Measurements from ENCODE around the gene CREG1.
"Not testable (repeated sequence)": the region's sequence is repeated elsewhere in the genome, so short reads cannot be mapped to it uniquely, and the experiment has no call there.

CREG1 gene

DNA sequence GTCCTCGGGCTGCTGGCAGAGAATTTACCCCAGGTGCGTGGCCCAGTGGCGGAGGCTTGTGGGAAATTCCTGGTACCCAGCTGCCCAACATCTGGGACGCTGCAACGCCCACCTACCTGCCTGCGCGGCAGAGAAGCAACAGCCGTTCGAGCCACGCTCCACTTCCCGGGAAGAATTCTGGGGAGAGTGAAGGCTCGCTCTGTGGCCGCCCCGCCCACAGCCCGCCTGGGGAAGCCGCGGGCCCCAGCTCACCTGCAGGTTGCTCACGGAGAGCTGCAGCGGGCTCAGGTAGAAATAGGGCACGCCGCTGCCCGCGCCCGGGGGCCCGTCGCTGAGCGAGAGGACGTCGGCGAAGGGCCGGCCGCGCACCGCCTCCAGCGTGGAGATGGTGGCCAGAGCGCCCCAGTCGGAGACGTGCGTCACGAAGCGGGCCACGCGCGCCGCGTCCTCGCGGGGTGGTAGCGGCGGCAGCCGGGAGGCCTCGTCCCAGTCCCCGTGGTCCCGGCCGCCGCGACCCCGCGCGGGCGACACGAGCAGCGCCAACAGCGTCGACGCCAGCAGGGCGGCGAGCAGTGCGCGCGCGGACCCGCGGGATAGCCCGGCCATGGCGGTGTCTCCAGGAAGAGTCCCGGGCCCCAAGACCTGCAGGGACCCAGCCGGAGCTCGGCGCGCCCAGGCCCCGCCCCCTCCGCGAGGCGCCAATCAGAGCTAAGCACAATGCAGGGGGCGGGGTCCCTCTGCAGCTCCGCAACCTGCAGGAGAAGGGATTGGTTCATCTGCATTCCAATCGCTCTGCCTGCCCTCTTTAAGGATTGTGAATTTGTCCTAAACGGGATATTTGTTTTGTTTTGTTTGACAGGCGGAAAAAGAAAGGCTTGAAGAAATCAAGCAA lies at the start of gene CREG1:
Gene CREG1 (minus strand): TSS at position 627 of the 892 bp plus-strand sequence.
- FAIRE-seq (peak; percentile 70), DNase-seq (ENCODE audit: low spot score) (peak; percentile 98)

DNA sequence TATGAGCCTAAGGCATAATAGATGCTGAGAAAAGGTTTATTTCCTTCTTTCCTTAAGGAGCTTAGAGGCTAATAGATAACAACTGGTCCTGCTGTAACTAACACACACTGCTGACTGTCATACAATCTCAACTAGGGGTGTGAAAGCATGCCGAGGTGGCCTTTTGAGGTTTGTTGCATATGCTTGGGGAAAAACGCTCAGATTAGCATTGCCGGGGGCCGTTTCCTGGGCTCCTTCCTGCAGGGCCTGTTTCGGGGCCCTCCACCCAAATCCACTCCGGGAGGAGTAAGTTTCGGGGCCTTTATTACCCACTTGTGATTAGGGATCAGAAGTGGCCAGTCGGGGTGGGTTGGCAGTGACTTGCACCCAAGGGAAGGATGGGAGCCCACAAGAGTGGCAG lies 49.3 kb upstream of the CREG1 start:
- FAIRE-seq (no peak), DNase-seq (ENCODE audit: low spot score) (no peak)

- DNase-seq (ENCODE audit: low spot score) (no peak), FAIRE-seq (no peak)
Measured at GRCh38 chr1:167601442-167602383, 48.2 kb upstream of the CREG1 start.

DNA sequence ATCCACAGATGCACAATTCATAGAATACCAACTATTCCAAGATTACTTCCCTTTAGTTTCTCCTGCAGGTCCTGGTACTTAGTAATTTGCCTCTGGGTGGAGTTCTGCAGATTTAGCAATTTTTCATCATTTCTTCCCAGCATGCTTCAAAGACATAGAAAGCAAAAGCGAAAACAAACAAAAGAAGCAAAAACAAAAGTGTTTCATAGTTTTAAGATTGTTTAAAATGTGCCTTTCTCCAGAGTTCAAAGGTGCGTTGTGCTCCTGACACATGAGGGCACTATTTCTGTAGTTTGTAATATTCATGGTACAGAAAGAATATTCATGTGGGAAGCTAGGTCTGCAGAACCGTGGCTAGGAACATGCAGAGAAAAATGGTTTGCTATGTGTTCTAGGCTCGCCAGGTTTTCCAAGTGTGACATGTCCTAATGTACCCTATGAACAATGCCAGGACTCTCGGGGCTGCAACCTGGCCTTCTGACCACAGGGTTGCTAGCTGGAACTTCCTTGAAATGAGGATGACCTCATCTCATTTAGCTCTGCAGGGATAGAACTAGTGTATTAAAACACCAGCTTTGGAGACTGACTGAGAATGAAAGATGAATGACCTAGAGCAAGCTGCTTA lies 46.5 kb upstream of the CREG1 start:
- FAIRE-seq (no peak), DNase-seq (ENCODE audit: low spot score) (peak; percentile 25)

GRCh38 chr1:167594822-167595221 lies 41.3 kb upstream of the CREG1 start:
- DNase-seq (ENCODE audit: low spot score) = no peak
- no peak for FAIRE-seq

DNA sequence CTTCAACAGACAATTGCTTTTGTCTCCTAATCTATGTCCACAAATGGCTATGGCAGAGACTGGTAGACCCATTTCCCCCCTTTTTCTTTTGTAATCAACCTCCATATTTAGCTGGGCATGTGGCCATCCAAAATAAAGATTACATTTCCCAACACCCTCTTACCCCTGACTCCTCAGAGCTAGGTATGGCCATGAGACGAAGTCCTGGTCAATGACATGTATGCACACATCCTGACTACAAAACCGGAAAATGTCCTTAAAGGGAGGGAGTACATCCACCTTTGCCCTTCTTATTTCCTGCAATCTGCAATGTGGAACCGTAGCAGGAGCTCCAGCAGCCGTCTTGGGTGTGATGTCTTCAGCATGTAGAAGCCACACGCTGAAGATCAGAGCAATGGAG lies 40.3 kb upstream of the CREG1 start:
- DNase-seq (ENCODE audit: low spot score) (no peak), FAIRE-seq (no peak)

DNA sequence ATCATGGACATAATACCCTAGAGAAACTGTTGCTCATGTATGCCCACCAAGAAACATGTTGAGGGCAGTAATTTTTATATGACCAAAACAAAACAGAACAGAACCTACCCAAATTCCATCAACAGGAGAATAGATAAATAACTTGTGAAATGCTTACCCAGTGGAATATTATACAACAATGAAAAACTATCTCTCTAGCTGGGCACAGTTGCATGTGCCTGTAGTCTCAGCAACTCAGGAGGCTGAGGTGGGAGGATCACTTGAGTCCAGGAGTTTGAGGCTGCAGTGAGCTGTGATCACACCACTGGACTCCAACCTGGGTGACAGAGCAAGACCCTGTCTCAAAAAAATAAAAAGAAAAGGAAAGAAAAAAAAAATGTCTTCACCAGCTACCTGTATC lies 38.9 kb upstream of the CREG1 start:
- FAIRE-seq (no peak), DNase-seq (ENCODE audit: low spot score) (no peak)

GRCh38 chr1:167588361-167588760 lies 34.8 kb upstream of the CREG1 start:
- FAIRE-seq = no peak
- DNase-seq (ENCODE audit: low spot score) = no peak

- DNase-seq (ENCODE audit: low spot score) = no peak
- FAIRE-seq = no peak
Measured at GRCh38 chr1:167587872-167588271, 34.3 kb upstream of the CREG1 start.

DNA sequence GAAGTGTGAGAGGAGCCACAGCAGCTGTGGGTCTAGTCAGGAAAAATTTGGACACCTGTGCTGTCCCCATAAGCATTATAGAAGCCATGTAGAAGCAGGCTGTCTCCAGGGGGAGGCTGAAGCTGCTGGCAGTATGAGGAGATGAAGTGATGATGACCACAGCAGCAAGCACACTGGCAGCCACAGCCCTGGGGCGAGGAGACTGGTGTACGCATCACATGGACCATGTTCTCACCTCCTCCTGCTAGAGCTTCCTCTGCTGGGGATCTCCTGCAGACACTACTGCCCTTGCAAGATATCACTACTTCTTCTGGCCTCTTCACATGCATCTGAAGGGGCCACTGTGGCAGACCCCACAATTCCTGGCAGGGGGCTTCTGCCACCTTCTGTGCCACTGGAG lies 33.8 kb upstream of the CREG1 start:
- FAIRE-seq (no peak), DNase-seq (ENCODE audit: low spot score) (no peak)

DNA sequence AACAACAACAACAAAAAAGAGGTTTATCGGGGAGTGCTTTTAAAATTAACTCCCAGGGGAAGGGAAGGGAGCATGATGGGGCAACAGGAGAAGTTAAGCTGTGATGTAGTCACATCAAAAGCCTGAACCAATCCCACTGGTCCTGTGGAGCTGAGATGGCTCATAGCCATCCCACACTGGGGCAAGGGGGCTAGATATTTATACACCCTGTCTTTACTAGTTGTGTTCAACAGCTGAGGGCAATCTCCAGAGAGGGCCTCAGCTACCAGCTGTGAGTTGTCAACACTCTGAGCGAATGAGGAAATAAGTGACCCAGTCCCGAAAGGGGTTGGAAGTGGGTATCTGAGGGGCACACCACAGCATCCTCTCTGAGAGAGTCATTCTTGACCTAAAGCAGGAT lies 31.0 kb upstream of the CREG1 start:
- no peak for DNase-seq (ENCODE audit: low spot score)
- no peak for FAIRE-seq

GRCh38 chr1:167582722-167583121 lies 29.2 kb upstream of the CREG1 start:
- no peak for DNase-seq (ENCODE audit: low spot score)

GRCh38 chr1:167582064-167582463 lies 28.5 kb upstream of the CREG1 start:
- no peak for DNase-seq (ENCODE audit: low spot score)
- no peak for FAIRE-seq

More at GRCh38 chr1:167582722-167583121, 29.2 kb upstream of the CREG1 start:
- no peak for FAIRE-seq

GRCh38 chr1:167579986-167580385 lies 26.4 kb upstream of the CREG1 start:
- DNase-seq (ENCODE audit: low spot score) (no peak), FAIRE-seq (no peak)

DNA sequence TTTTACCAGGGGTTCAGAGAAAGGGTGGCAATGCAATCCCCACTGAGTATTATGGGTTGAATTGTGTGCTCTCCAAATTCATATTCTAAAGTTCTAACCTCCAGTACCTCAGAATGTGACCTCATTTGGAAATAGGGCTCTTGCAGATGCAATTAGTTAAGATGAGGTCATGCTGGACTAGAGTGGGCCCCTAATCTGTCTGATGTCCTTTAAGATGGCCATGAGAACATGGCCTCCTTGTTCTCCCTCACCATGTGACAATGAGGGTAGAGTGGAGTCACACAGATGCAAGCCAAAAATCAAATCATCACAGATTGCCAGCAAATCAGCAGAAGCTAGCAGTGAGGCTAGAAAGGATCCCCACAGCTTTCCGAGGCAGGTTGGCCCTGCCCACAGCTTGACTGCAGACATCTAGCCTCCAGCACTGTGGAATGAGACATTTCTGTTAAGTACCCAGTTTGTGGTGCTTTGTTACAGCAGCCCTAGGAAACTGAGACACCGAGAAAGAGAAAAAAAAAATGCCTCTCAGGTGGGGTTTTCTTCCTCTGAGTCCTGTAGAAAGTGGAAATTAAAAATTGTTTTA lies 25.5 kb upstream of the CREG1 start:
- DNase-seq (ENCODE audit: low spot score) (no peak), FAIRE-seq (no peak)

DNA sequence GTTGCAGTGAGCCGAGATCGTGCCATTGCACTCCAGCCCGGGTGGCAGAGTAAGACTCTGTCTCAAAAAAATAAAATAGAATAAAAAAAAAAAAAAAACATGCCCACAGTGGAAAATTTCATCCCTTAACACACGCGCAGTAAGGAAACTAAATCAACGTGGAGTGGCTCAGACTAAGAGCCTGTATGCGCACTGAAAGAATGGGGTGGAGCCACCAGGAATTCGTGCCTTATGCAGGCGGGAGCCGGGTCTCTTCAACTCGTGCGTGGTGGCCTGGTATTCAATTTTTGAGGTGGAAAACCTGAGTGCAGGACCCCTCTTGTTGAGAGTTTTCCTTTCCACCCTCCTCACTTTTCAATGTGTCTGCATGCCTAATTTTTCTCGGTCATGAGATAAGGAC lies 22.1 kb upstream of the CREG1 start:
- no peak for DNase-seq (ENCODE audit: low spot score)
- FAIRE-seq = no peak

- no peak for FAIRE-seq
- no peak for DNase-seq (ENCODE audit: low spot score)
Measured at GRCh38 chr1:167573035-167573434, 19.5 kb upstream of the CREG1 start.

- DNase-seq (ENCODE audit: low spot score); FAIRE-seq: not testable (repeated sequence)
Measured at GRCh38 chr1:167570712-167571111, 17.1 kb upstream of the CREG1 start.

DNA sequence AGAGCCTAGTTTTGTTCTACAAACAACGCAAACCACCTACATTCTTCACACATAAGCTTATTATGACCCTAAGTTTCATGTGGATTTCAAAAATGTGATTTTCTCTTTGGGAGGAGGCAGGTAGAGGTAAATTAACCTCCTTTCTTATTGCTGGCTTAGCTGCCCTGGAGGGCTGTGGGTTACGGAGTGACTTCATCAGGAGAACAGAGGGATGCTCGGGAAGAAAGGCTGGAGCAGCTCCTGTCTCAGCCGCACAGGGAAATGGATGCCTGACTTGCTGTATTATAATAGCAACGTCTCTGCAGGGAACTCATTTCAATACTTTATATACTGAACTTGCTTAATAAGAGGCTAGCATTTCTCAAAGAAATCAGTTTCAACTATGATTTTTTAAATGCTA lies 14.1 kb upstream of the CREG1 start:
- DNase-seq (ENCODE audit: low spot score) = no peak
- no peak for FAIRE-seq

DNA sequence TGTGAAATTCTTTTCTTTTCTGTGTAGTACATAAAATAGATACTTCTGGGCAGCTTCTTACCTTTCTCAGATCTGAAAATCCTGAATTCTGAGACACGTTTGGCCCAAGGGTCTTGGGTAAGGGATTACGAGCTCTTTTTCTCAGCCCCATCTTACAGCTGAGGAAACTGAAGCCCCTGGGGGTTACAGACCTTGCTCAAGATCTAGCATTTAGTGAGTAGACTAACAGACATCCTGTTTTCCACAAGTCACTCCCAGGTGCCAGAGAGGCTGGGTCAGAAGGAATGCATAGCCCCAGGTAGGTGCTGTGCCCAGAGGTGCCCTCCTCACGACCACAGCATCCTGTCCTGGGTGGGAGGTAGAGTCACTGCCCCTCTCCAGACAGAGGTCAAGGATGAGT lies 13.2 kb upstream of the CREG1 start:
- no peak for DNase-seq (ENCODE audit: low spot score)
- FAIRE-seq = no peak

- DNase-seq (ENCODE audit: low spot score) (no peak), FAIRE-seq (no peak)
Measured at GRCh38 chr1:167565922-167566321, 12.4 kb upstream of the CREG1 start.

All from urothelium cell line (cell line).